HG02885 (cell line): Measurements from ENCODE around the gene SNRPD2.
A peak's percentile ranks its signal among the peaks of the same experiment; 100 is the strongest.
"Not testable (repeated sequence)": the region's sequence is repeated elsewhere in the genome, so short reads cannot be mapped to it uniquely, and the experiment has no call there.

ENCODE experiments used
- ATAC-seq: cut with Tn5 transposase; IDR thresholded peaks from one replicate; pipeline ENCODE4 v1.9.1; 2021; ENCODE audit warnings: mild to moderate bottlenecking; ENCODE audit not compliant: unreplicated experiment, poor library complexity

SNRPD2 gene

GRCh38 chr19:45705710-45706415 lies 14.1 kb upstream of the SNRPD2 start:
- ATAC-seq = no peak

- ATAC-seq = no peak
Measured at GRCh38 chr19:45705115-45705514, 13.4 kb upstream of the SNRPD2 start.

GRCh38 chr19:45701676-45702075 lies 9.9 kb upstream of the SNRPD2 start:
- ATAC-seq = no peak

- no peak for ATAC-seq
Measured at GRCh38 chr19:45693106-45693788, 1.5 kb upstream of the SNRPD2 start.

- ATAC-seq = peak; percentile 87
Measured at GRCh38 chr19:45692187-45693105, 693 bp upstream of the SNRPD2 start, which contains the start of gene QPCTL. Gene QPCTL, plus strand, starts transcription at chr19:45692666. Its CDS starts 38 bp downstream, at chr19:45692704.

GRCh38 chr19:45687599-45687998 lies 4.2 kb downstream of the SNRPD2 start:
- no peak for ATAC-seq

- ATAC-seq = not testable (repeated sequence)
Measured at GRCh38 chr19:45685045-45685444, 6.7 kb downstream of the SNRPD2 start.

GRCh38 chr19:45682908-45683307 lies 8.8 kb downstream of the SNRPD2 start:
- no peak for ATAC-seq

GRCh38 chr19:45682117-45682516 lies 9.6 kb downstream of the SNRPD2 start:
- ATAC-seq = no peak

- peak; percentile 80 for ATAC-seq
Measured at GRCh38 chr19:45681391-45682015, 10.2 kb downstream of the SNRPD2 start.

- peak; percentile 43 for ATAC-seq
Measured at GRCh38 chr19:45677351-45678230, 14.2 kb downstream of the SNRPD2 start.

- no peak for ATAC-seq
Measured at GRCh38 chr19:45676851-45677263, 14.9 kb downstream of the SNRPD2 start.

- no peak for ATAC-seq
Measured at GRCh38 chr19:45674946-45675345, 16.8 kb downstream of the SNRPD2 start.

GRCh38 chr19:45670670-45671453 lies 20.9 kb downstream of the SNRPD2 start:
- peak; percentile 62 for ATAC-seq

GRCh38 chr19:45668342-45668871 lies 23.3 kb downstream of the SNRPD2 start:
- no peak for ATAC-seq

GRCh38 chr19:45667620-45668341 lies 24.0 kb downstream of the SNRPD2 start, which contains the start of gene GIPR:
Gene GIPR, plus strand, starts transcription at chr19:45668221. Its CDS starts 1,300 bp downstream, at chr19:45669521.
- ATAC-seq = no peak

- no peak for ATAC-seq
Measured at GRCh38 chr19:45664575-45664974, 27.2 kb downstream of the SNRPD2 start.

GRCh38 chr19:45663800-45664199 lies 28.0 kb downstream of the SNRPD2 start:
- no peak for ATAC-seq
